Dedifferentiated amniotic fluid mesenchymal stem cell (primary cell): ENCODE measurements around the gene TCEA2.
"Not testable (repeated sequence)": the region's sequence is repeated elsewhere in the genome, so short reads cannot be mapped to it uniquely, and the experiment has no call there.

Experiments used
- DNase-seq: peaks from one replicate; pipeline ENCODE4 v3.0.0-alpha.2; 2016; ENCODE audit errors: extremely low spot score

TCEA2 gene

DNA sequence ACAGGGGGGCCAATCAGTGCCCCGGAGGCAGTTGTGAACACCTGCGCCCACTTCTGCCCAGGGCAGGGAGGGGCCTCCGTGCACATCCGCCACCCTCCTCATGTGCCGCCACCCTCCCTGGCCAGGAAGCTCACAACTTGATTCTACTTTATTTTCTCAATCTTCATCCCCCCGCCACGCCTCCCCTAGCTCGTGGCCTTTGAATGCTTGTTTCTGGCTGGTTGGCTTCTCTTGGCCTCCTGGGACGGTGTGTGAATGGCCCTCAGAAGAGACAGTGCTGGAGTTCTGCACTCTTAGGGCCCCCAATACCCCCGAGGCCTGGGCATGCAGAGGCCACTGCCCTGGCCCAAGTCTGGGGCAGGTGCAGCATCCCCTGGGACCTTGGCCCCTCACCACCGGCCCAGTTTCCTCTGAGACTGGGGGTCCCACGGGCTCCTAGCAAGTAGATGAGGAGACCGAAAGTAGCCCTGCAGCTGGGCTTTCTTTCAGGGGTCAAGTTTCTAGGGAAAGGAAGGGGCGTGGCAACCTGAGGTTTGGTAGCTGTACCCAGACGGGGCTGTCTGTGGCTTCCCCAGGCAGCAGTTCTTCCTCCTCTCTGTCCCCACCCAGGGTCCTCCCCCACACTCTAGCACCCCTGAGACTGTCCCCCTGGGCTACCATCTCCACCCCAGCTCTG lies 15.0 kb downstream of the TCEA2 start:
- DNase-seq: no peak

DNA sequence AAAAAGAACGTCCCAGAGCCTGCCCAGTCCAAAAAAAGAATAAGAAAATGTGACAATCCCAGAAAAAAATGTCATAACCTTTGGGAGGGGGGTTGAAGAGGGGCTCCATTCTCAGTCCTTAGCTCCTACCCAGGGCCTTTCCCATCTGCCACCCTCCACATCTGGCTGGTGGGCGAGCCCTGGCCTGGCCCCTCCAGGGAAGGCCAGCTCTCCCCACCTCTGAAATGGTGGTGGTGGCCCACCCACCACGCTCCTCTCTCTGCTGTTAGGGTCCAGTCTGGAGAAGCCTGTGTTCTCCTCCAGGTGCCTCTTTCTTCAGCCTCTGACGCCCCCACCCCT lies 15.9 kb downstream of the TCEA2 start:
- no peak for DNase-seq

DNA sequence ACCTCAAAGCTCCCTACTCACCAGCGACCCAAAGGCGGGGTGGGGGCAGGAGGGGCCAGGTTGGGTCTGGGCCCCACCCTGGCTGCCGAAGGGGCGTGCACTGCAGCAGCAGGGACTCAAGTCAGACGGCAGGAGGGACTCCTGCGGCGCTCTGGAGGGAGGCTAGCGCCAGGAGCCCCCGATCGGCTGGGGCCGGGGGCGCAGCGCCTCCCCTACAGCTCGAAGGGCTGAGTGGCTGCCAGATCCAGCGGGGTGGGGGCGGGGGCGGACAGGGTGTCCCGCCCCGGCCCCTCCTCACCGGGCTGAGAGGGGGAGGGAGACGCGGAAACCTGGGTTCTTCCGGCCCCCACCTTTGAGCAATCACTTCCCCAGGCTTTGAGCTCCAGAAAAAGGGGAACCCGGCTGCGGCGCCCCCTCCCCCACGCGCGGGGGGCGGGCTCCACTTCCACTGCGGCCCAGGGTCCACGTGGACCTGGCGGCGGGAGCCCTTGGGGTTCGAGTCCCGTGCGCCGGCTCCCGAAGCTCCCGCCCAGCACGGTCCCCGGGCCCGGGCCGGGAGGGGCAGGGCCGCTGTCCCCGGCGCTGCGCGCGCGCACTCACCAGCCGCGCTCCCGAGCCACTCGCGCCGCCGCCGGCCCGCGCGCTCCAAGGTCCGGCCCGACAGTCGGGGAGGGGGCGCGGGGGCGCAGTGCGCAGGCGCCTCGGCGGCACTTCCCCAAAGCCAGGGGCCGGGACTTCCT lies 16.4 kb downstream of the TCEA2 start, which contains the start of gene RGS19:
TSS of gene RGS19 (minus strand) at position 246 of the 740 bp plus-strand sequence. CDS start 2,632 bp downstream, outside the sequence.
- peak; percentile 21 for DNase-seq

DNA sequence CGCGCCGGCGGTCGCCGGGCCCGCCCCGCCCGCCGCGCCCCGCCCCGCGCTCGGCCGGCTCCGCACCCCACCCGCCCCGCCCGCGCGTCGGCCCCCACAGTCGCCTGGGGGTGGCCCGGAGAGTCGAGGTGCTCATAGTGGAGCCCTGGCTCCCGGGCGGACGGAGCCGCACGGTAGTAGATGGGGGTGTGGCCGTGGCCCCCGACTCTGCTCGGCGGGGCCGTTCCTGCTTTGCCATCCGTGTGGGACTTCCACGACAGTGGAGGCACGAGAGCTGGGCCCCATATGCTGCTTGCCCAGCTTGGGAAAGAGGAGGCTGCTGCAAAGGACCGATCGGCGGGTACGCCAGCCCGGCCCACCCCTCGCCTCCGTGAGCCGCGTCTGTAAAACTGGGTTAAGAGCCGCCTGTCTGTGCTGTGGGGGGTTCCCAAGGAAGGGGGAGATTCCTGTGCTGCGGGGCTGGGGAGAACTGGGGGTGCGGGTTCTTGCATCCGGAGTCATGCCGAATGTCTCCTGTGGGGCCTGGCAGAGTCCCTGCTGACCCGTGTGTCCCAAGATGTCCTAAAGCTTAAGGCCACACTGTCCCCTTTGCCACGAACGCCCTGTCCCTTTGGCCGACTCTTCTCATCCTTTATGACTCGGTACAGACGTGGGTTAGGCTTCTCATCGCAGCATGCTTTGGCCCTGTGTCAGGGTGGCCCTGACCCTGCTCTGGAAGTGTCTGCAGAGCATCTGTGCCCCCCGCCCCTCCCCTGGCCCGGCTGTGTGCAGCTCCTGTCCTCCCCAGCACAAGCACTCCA lies 17.2 kb downstream of the TCEA2 start, which contains the start of gene OPRL1:
TSS of gene OPRL1 (plus strand) at position 70 of the 800 bp plus-strand sequence. CDS start 12,639 bp downstream, outside the sequence.
- no peak for DNase-seq

DNA sequence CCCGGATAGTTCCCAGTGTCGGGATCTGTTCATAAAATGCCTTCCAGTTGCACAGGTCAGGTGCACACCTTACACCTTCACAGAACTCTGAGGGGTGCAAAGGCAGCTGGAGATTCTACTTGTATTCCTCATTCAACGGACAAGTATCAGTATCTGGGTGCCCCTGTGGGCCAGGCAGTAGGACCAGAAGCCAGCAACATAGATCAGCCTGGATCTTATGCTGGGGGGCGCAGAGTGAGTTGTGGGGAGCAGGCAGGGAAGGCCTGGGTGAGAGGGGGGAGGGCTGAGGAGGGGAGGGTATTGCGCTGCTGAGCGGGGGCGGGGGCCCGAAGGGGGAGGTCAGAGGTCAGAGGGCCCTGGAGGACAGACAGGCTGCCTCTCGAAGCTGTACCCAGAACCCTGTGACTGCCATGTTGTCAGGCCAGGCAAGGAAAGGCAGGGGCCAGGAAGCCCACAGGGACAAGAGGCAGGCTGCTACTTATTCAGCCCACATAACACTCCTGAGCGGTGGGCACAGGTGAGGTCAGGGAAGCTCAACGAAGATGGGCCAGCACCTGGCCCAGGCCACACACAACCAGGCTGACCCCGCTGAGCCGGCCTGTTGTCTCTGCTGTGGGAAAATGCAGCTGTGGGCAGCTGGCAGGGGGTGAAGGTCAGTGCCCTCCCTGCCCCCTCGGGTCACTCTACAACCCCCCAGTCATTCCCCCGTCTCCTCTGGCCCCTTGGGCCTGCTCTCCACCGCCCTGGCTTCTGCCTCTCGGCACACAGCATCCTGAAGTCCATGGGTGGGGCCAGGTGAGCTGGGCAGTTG lies 18.0 kb downstream of the TCEA2 start:
- no peak for DNase-seq

DNA sequence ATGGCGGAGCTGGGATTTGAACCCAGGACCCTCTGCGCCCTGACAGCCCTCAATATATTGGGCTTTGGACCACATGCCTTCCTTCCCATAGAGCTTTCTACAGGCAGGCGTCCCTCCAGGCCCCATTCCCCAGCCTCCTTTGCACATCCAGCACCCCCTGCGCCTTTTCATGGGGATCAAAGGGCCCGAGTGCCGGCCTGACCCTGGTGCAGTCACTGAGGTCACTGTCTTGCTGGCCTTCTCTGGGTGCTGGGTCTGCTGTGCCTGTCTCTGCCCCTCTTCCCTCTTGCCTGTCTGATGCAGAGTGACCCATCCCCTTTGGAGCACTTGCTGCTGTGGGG lies 18.6 kb downstream of the TCEA2 start:
- no peak for DNase-seq

DNA sequence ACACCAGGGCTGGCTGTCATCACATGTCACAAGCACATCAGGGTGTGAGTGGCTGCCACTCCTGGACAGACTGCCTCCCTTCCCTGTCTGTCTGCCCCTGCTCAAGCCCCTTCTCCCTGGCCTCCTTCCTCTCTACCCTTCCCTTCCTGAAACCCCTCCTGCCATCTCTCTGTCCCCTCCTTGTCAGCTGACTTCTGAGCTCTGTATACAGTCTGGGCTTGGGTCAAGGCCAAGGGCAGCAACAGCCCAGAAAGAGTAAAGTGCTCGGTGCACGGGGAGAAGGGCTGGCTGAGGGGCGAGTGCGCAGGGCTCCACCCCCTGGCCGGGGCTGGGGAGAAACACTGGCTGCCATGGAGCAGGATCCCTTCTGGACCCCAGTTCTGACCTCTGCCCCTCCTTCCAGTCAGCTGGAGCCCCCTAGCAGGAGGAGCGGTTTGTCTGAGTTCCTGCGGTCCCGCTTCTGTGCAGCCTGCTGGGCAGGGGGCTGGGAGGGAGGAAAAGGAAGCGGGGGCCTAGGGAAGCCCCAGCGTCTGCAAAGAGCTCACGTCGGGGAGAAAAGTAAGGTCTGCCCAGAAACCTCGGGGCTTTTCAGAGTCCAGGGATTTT lies 19.2 kb downstream of the TCEA2 start:
- DNase-seq: no peak

DNA sequence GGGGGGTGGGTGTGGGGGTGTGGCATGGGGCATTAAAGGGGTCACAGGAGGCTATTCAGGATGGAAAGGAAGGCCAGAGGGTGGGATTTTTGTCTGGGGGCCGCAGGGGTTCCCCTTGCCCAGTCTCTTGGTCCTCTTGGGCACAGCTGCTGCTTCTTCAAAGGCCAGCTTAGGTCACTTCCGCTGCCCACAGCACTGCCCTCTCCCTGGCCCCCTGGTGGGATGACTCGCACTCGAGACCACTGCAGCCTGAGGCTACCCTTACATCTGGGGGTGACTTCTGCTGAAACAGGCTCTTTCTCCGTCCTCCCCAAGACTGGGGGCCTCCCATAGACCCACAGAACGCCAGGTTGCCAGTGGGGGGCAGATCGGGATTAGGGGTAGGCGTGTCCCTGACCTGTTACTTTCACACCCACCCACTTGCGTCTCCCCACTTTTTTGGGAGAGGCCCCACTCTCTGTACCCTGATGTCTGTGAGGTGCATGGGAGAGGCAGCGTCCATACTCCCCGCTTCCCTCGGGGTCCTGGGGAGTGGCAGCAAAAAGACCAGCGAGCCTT lies 19.9 kb downstream of the TCEA2 start:
- no peak for DNase-seq

DNA sequence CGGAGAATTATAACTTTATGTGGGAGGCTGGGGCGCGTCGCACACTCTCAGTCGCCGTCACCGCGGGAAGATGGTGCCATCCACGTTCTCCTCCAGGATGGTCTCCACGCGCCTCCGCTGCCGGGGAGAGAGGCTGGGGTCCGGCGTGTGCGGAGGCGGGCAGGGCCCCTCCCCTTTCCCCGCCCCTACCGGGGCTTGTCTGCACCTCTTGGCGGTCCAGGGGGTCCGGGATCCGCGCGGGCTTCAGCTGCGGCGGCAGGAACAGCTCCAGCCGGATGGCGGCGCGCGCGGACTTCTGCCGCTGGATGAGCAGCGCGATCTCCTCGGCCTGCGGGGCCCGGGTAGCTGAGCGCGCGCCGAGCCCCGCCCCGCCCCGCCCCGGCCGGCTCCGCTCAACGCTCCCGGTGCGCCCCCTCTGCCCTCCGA lies 20.4 kb downstream of the TCEA2 start:
- peak; percentile 32 for DNase-seq

DNA sequence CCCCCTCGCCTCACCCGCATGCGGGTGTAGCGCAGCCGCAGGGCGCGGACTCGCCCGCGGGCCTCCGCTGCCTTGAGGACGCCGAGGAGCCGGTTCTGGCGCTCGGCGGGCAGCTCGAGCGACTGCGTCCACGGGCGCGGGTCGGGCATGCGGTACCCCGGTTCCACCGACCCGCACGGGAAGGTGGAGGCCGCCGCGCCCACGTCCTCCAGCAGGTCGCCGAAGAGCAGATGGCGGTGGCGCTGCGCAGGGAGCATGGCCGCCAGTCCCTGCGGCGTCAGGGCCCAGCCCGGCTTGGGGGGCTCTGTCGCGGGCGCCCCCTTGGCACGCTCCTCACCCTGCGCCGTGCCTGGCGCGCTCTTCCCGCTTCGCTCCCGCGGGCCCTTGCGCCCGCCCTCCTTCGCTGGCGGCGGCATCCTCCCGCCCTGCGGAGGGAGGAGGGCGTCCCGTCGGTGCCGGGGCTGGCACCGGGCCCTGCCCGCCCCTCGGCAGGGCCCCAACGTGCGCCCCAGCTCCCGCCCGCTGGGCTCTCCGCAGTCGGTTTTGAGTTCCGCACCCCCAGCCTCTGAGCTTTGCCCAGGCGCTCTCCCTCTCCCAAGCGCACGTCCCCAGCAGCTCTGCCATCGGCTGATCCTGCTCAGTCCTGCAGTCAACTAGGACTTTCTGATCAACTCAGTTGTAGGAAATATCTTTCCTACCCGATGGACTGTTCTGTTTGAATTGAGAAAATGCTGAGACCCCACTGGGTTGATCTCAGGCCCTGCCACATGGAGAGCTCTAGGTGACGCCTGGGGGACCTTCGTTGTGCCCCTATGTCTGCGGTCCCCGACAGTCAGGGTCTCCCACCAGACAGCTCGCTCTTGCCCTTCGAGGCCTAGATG lies 21.0 kb downstream of the TCEA2 start, which contains the start of gene LKAAEAR1:
TSS of gene LKAAEAR1 (minus strand) at position 595 of the 881 bp plus-strand sequence. CDS start at position 416, 179 bp downstream.
- no peak for DNase-seq

DNA sequence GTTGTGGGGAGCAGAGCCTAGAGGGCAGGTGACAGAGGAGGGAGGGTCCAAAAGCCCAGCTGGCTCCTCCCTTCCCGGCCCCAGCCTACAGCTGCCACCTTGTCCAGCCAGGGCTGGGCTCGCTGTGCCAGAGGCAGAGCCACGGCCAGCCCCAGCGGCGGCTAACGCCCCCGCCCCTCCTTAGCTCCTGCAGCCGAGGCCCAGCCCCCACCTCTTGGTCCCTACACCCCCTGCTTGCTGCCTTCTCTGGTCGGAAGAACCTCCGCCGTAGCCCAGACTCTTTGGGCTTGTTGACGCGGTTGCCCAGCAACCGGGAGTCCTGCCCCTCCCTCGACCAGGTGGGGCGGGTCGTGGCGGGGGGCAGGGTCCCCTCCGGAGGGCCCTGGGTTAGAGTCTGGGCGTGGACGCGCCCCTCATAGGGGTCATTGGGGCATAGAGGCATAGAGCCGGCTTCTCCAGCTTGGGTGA lies 21.7 kb downstream of the TCEA2 start:
- DNase-seq: no peak

DNA sequence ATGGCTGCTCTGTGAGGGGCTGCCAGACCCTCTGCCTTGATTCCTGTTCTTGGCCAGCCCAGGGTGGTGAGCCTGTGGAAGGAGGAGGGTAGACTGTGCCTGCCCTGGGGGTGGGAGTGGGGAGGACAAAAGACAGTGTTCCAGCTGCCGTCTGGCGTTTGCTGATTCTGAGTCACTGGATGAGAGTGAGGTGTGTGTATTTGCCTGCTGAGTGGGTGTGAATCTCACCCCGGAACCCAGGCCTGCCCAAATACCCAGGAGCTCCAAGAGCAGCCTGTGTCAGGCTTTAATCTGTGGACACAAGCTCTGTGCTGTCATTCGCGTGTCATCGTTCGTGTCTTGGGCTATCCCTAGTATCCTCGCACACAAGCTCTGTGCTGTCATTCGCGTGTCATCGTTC lies 23.8 kb downstream of the TCEA2 start:
- no peak for DNase-seq

DNA sequence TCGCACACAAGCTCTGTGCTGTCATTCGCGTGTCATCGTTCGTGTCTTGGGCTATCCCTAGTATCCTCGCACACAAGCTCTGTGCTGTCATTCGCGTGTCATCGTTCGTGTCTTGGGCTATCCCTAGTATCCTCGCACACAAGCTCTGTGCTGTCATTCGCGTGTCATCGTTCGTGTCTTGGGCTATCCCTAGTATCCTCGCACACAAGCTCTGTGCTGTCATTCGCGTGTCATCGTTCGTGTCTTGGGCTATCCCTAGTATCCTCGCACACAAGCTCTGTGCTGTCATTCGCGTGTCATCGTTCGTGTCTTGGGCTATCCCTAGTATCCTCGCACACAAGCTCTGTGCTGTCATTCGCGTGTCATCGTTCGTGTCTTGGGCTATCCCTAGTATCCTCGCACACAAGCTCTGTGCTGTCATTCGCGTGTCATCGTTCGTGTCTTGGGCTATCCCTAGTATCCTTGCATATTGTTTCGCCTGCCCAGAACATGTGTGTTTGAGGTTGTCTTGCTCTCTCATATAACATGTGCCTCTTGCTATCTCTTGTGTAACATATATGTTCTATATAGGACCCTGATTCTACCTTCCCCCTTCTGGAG lies 24.3 kb downstream of the TCEA2 start:
- DNase-seq: not testable (repeated sequence)

DNA sequence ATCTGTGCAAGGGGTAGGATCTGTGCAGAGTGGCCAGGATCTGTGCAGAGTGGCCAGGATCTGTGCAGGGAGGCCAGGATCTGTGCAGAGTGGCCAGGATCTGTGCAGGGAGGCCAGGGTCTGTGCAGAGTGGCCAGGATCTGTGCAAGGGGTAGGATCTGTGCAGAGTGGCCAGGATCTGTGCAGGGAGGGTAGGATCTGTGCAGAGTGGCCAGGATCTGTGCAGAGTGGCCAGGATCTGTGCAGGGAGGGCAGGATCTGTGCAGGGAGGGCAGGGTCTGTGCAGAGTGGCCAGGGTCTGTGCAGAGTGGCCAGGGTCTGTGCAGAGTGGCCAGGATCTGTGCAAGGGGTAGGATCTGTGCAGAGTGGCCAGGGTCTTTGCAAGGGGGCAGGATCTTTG lies 25.6 kb downstream of the TCEA2 start:
- DNase-seq: not testable (repeated sequence)

DNA sequence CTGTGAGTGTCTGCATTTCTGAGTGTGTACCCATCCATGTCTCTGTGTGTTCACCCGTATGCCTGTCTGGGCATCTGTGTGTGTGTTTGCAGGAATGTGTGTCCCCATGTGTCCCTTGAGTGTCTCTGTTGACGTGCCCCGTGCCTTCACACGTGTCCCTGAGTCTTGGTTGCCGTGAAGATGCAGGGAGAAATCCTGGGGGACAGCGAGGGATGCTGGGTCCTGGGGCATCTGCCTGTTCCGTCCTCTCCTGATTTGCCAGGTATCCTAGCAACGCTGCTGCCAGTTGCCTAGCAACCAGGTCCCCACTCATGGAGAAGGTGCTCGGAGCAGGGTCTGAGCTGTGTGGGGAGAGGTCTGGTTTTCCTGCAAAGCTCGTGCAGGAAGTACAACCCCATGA lies 27.2 kb downstream of the TCEA2 start:
- no peak for DNase-seq

DNA sequence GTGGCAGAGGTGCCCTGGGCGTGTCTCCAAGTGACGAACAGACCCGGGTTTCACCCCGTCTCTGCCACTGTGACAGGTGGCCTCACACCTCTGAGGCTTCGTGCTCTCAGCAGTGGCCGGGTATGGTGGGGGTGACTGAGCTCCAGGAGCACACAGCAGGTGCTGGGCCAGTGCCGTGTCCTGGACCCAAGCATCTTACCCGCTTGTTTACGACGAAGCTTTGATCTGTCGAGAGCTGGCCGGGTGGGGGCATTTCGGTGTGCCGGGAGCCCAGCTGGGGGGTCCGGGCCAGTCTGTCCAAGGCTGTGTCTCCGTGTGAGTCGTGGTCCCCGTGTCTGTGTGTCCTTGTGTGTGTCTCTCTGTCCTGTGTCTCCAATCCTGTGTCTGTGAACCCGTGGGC lies 28.3 kb downstream of the TCEA2 start:
- DNase-seq: no peak

DNA sequence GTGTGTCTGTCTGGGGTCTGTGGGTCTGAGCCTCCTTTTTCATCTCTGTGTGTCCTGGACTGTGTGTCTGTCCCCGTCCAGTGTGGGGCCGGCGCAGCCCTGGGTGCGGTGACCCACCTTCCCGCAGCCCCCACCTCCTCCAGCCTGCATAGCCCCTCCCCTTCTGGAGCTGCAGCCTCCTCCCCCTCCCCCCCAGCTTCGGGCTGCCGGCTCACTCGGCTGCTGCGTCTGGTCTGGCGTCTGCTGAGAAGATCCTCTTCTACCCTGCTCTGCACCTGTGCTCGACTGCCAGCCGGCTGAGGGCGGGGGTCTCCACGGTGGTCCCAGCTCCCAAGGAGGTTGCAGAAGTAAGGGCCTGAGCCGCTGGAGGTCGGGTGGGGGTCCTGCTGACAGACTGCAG lies 28.8 kb downstream of the TCEA2 start:
- no peak for DNase-seq

DNA sequence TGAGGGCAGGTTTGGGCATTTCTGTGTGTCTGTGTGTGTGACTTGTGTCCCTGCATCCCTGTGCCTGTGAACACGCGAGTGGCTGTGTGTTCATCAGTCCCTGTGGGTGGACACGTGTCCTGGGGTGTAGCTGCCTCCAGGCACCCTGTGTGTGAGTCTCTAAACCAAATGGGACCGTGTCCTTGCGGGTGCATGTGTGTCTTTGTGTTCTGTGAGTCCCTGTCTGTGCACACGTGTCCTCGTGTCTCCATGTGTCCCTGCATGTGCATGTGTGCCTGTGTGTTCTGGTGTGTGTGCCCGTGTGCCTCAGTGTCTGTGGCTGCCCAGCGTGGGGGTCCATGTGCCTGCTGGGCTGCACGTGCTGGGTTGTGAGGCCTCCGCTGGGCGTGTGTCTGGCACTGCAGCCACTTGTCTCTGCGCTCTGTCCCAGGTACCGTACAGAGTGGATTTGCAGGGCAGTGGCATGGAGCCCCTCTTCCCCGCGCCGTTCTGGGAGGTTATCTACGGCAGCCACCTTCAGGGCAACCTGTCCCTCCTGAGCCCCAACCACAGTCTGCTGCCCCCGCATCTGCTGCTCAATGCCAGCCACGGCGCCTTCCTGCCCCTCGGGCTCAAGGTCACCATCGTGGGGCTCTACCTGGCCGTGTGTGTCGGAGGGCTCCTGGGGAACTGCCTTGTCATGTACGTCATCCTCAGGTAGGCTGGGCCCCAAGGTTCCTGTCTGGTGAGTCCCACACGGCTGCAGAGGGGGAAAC lies 29.4 kb downstream of the TCEA2 start:
- no peak for DNase-seq
